Trophoblast cell (in vitro differentiated cells and primary cell): ENCODE data around the gene ZC3H7B.

Experiments
- DNase-seq, 2 donors: peaks; one replicate each; pipeline ENCODE4 v3.0.0-alpha.2; 2016
- H2AFZ ChIP-seq: 2 replicates; pipeline ENCODE4 v1.6.1; 2013; ENCODE audit warnings: low read length, moderate library complexity, mild to moderate bottlenecking; ENCODE audit not compliant: insufficient read depth, poor library complexity
- H2AK5ac ChIP-seq: 2 replicates; pipeline ENCODE4 v1.6.1; 2013; ENCODE audit warnings: mild to moderate bottlenecking, low read length
- H2BK120ac ChIP-seq: 2 replicates; pipeline ENCODE4 v1.6.1; 2013; ENCODE audit warnings: low read length, mild to moderate bottlenecking, moderate library complexity; ENCODE audit not compliant: insufficient read depth, poor library complexity
- H2BK12ac ChIP-seq: 2 replicates; pipeline ENCODE4 v1.6.1; 2013; ENCODE audit warnings: mild to moderate bottlenecking, low read length, moderate library complexity
- H2BK5ac ChIP-seq: 2 replicates; pipeline ENCODE4 v1.6.1; 2013; ENCODE audit warnings: low read length, low read depth, moderate library complexity, mild to moderate bottlenecking; ENCODE audit not compliant: poor library complexity
- H3K14ac ChIP-seq: 2 replicates; pipeline ENCODE4 v1.6.1; 2013; ENCODE audit warnings: mild to moderate bottlenecking, low read length
- H3K18ac ChIP-seq: 2 replicates; pipeline ENCODE4 v1.6.1; 2013; ENCODE audit warnings: mild to moderate bottlenecking, low read length
- H3K23ac ChIP-seq: 2 replicates; pipeline ENCODE4 v1.6.1; 2013; ENCODE audit warnings: low read length
- H3K27ac ChIP-seq: 2 replicates; pipeline ENCODE4 v1.5.1; 2013; ENCODE audit warnings: low read depth, mild to moderate bottlenecking, inconsistent platforms, low read length, moderate library complexity
- H3K27me3 ChIP-seq: 2 replicates; pipeline ENCODE4 v1.6.1; 2013; ENCODE audit warnings: inconsistent platforms, mild to moderate bottlenecking, low read length, moderate library complexity; ENCODE audit not compliant: insufficient read depth
- H3K36me3 ChIP-seq, 2 experiments: 1 replicate in 1 of 2; 2 replicates in 1 of 2; pipeline ENCODE4 v1.6.1; 2013; ENCODE audit warnings: low read length in 2 of 2, mild to moderate bottlenecking in 2 of 2, moderate library complexity in 1 of 2; ENCODE audit not compliant: insufficient read depth in 2 of 2, control insufficient read depth in 1 of 2
- H3K4ac ChIP-seq: 2 replicates; pipeline ENCODE4 v1.6.1; 2013; ENCODE audit warnings: low read depth, mild to moderate bottlenecking, low read length, moderate library complexity
- H3K4me1 ChIP-seq, 2 experiments: 1 replicate in 1 of 2; 2 replicates in 1 of 2; pipeline ENCODE4 v1.6.1; 2013; ENCODE audit warnings: low read length in 2 of 2, mild to moderate bottlenecking in 2 of 2, moderate library complexity in 1 of 2; ENCODE audit not compliant: insufficient read depth in 2 of 2, control insufficient read depth in 1 of 2
- H3K4me2 ChIP-seq: 2 replicates; pipeline ENCODE4 v1.6.1; 2013; ENCODE audit warnings: inconsistent platforms, mild to moderate bottlenecking, low read length, moderate library complexity
- H3K4me3 ChIP-seq: 2 replicates; pipeline ENCODE4 v1.5.1; 2013; ENCODE audit warnings: mild to moderate bottlenecking, low read depth, low read length, inconsistent platforms
- H3K79me1 ChIP-seq: one replicate; pipeline ENCODE4 v1.6.1; 2013; ENCODE audit warnings: low read length
- H3K79me2 ChIP-seq: 2 replicates; pipeline ENCODE4 v1.6.1; 2013; ENCODE audit warnings: low read length, mild to moderate bottlenecking; ENCODE audit not compliant: control insufficient read depth, insufficient read depth, poor library complexity
- H3K9ac ChIP-seq: 2 replicates; pipeline ENCODE4 v1.6.1; 2013; ENCODE audit warnings: mild to moderate bottlenecking, low read length
- H3K9me3 ChIP-seq: 2 replicates; pipeline ENCODE4 v1.6.1; 2013; ENCODE audit warnings: low read depth, mild to moderate bottlenecking, control low read depth, inconsistent platforms, low read length; ENCODE audit not compliant: insufficient read depth
- H4K12ac ChIP-seq: 2 replicates; pipeline ENCODE4 v1.6.1; 2013; ENCODE audit warnings: low read depth, mild to moderate bottlenecking, low read length, moderate library complexity
- H4K8ac ChIP-seq: 2 replicates; pipeline ENCODE4 v1.6.1; 2013; ENCODE audit warnings: low read depth, mild to moderate bottlenecking, low read length, moderate library complexity
- H4K91ac ChIP-seq: one replicate; pipeline ENCODE4 v1.6.1; 2013; ENCODE audit warnings: low read depth, mild to moderate bottlenecking, low read length, moderate library complexity
- WGBS: extraction: QIAGEN DNeasy Blood & Tissue Kit; methylation state at CpG from one replicate; pipeline ENCODE4 v1.1.7; 2013; ENCODE audit warnings: missing lambda C conversion rate; ENCODE audit not compliant: insufficient read length, insufficient coverage; ENCODE audit errors: extremely low coverage; 5-methylcytosine and 5-hydroxymethylcytosine counted together

The ZC3H7B gene

DNA sequence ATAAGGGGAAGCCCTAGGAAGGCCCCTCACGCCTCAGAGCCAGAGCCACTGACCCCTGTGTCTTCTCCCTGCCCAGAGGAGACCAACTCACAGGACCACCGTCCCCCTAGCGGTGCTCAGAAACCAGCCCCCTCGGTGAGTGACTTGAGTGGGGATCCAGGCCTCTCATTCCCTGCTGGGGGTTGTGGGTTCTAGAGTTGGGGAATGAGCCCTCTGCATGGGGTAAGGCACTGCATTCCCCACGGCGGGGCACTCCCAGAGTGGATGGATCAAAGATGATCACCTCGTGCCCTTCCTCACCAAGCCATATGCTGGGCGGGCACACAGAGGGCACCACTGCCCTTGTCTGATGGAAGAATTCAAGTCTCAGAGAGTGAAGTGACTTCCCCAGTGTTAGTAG lies 39.7 kb downstream of the ZC3H7B start:
- no peak overlapping the region for H3K4ac ChIP-seq
- H3K18ac ChIP-seq, result no peak overlapping the region
- DNase-seq, result no peak
- H4K8ac ChIP-seq, result no peak overlapping the region
- H3K27me3 ChIP-seq, result no peaks in the 10 kb centered on the region
- H3K79me2 ChIP-seq, result no peaks in the 10 kb centered on the region
- no CpG with 5 or more reads among the region's 8 CpGs for WGBS
- no peak overlapping the region for H3K4me2 ChIP-seq
- no peak overlapping the region for H2AK5ac ChIP-seq
- no peak overlapping the region for H3K14ac ChIP-seq
- no peaks in the 10 kb centered on the region for H3K79me1 ChIP-seq
- H4K91ac ChIP-seq, result no peak overlapping the region
- H3K9me3 ChIP-seq, result no peaks in the 10 kb centered on the region
- no peak overlapping the region for H2BK120ac ChIP-seq
- no peak overlapping the region for H2BK5ac ChIP-seq
- H3K9ac ChIP-seq, result no peak overlapping the region
- no peaks in the 10 kb centered on the region for H3K4me1 ChIP-seq
- H2BK12ac ChIP-seq, result no peak overlapping the region
- no peak overlapping the region for H3K4me3 ChIP-seq
- no peak overlapping the region for H3K23ac ChIP-seq
- no peak overlapping the region for H4K12ac ChIP-seq
- H2AFZ ChIP-seq, result no peak overlapping the region
- H3K36me3 ChIP-seq, result peaks cover 64 to 67% of the 10 kb centered on the region in 2 experiments
- H3K27ac ChIP-seq, result no peak overlapping the region

DNA sequence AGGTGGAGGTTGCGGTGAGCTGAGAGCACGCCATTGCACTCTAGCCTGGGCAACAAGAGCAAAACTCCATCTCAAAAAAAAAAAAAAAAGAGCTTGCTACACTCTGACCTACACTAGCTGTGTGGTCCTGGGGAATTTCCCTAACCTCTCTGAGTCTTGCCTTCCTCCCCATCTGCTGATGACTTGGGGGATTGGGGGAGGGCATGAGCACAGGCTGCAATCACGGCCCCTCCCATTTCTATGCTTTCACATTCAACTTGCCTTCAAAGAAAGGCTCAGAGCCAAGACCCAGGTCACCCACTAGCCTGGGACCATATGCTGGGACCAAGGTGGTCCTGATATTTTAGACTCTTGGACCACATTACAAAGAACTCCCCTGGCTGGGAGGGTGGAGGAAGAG lies 40.7 kb downstream of the ZC3H7B start:
- H2AK5ac ChIP-seq, result no peak overlapping the region
- no peak overlapping the region for H3K4ac ChIP-seq
- H3K79me2 ChIP-seq, result no peaks in the 10 kb centered on the region
- no peak overlapping the region for H2BK12ac ChIP-seq
- H4K8ac ChIP-seq, result no peak overlapping the region
- no peak overlapping the region for H2AFZ ChIP-seq
- no peak for DNase-seq
- no peak overlapping the region for H3K27ac ChIP-seq
- H3K79me1 ChIP-seq, result no peaks in the 10 kb centered on the region
- no peak overlapping the region for H3K18ac ChIP-seq
- H4K91ac ChIP-seq, result no peak overlapping the region
- no peak overlapping the region for H3K4me3 ChIP-seq
- no peak overlapping the region for H3K9ac ChIP-seq
- H3K23ac ChIP-seq, result no peak overlapping the region
- no peak overlapping the region for H4K12ac ChIP-seq
- no peak overlapping the region for H2BK120ac ChIP-seq
- H3K4me2 ChIP-seq, result no peak overlapping the region
- H3K9me3 ChIP-seq, result no peaks in the 10 kb centered on the region
- no peak overlapping the region for H3K14ac ChIP-seq
- peaks cover 70 to 76% of the 10 kb centered on the region in 2 experiments for H3K36me3 ChIP-seq
- WGBS, result no CpG with 5 or more reads among the region's 3 CpGs
- no peaks in the 10 kb centered on the region for H3K4me1 ChIP-seq
- H2BK5ac ChIP-seq, result no peak overlapping the region
- H3K27me3 ChIP-seq, result no peaks in the 10 kb centered on the region

DNA sequence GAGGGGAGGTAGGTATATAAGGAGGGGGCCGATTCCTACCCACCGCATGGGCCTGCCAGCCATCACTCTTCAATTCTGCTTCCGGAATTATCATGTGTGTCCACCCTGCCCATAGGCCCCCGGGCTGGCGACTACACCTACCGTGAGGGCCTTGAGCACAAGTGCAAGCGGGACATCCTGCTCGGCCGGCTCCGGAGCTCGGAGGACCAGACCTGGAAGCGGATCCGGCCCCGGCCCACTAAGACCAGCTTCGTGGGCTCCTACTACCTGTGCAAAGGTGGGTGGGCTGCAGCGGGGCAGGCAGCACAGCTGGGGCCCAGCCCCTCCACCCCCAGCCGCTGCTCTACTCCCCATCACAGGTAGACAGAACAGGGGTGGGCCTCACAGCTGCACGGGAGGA lies 42.0 kb downstream of the ZC3H7B start:
- H3K9me3 ChIP-seq, result peaks cover 2% of the 10 kb centered on the region
- H3K36me3 ChIP-seq, result peaks cover 80 to 85% of the 10 kb centered on the region in 2 experiments
- H4K91ac ChIP-seq, result no peak overlapping the region
- no peak overlapping the region for H3K4ac ChIP-seq
- no peaks in the 10 kb centered on the region for H3K4me1 ChIP-seq
- no peak overlapping the region for H3K4me3 ChIP-seq
- H3K9ac ChIP-seq, result no peak overlapping the region
- no peak overlapping the region for H3K4me2 ChIP-seq
- DNase-seq, result no peak
- no peak overlapping the region for H3K23ac ChIP-seq
- H3K18ac ChIP-seq, result no peak overlapping the region
- no CpG with 5 or more reads among the region's 18 CpGs for WGBS
- no peak overlapping the region for H2AK5ac ChIP-seq
- H4K12ac ChIP-seq, result no peak overlapping the region
- no peaks in the 10 kb centered on the region for H3K27me3 ChIP-seq
- H3K79me1 ChIP-seq, result no peaks in the 10 kb centered on the region
- H2BK5ac ChIP-seq, result no peak overlapping the region
- no peak overlapping the region for H3K14ac ChIP-seq
- H2BK120ac ChIP-seq, result no peak overlapping the region
- H3K27ac ChIP-seq, result no peak overlapping the region
- H4K8ac ChIP-seq, result no peak overlapping the region
- H3K79me2 ChIP-seq, result no peaks in the 10 kb centered on the region
- H2BK12ac ChIP-seq, result no peak overlapping the region
- no peak overlapping the region for H2AFZ ChIP-seq

DNA sequence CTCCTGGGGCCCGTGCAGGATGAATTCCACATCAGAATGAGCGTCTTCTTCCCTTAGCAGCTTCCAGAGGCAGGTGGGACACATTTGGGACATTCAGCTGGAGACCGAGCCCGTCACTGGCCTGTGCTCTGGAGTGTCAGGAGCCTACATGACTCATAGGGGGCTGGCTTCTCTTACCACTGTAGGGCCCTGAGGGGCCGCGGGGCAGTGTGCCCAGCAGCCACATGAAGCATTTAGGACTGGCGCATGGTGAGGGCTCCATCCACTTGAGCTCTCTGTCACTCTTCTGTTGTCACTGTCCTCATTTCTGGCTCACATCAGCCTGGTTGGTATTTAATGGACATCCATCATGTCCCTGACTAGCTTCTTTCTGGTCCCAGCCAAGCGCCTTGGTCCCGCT lies 42.4 kb downstream of the ZC3H7B start:
- Histone ChIP-seq H4K91ac (no peak overlapping the region), H3K27me3 (no peaks in the 10 kb centered on the region), H3K4me2 (no peak overlapping the region), H2AFZ (no peak overlapping the region), H2BK120ac (no peak overlapping the region), H3K9me3 (peaks cover 2% of the 10 kb centered on the region), H2AK5ac (no peak overlapping the region), H3K79me2 (no peaks in the 10 kb centered on the region), H3K4ac (no peak overlapping the region), H3K4me3 (no peak overlapping the region), H3K36me3 (peaks cover 80 to 85% of the 10 kb centered on the region in 2 experiments), H3K79me1 (no peaks in the 10 kb centered on the region), H3K27ac (no peak overlapping the region), H4K12ac (no peak overlapping the region), H2BK12ac (no peak overlapping the region), H3K23ac (no peak overlapping the region), H4K8ac (no peak overlapping the region), H3K9ac (no peak overlapping the region), H3K4me1 (no peaks in the 10 kb centered on the region), H3K14ac (no peak overlapping the region), H2BK5ac (no peak overlapping the region), H3K18ac (no peak overlapping the region)
- WGBS, result no CpG with 5 or more reads among the region's 9 CpGs
- no peak for DNase-seq
